H1 (cell line): ENCODE measurements around the gene SRSF2. TPM values are rescaled to one million over a fixed set of nuclear protein-coding genes. Genes with fewer than 3 reads are reported as not detected.

Source experiments
- CHD7 ChIP-seq: fragments of 300-600 bp; sonication (generic); IDR thresholded peaks from 2 replicates; pipeline ENCODE4 v1.7.1; 2012; ENCODE audit warnings: low read length, moderate library complexity, mild to moderate bottlenecking, inconsistent platforms; ENCODE audit not compliant: insufficient replicate concordance
- EZH2 ChIP-seq: fragments of 200-600 bp; sonication (generic); IDR thresholded peaks from 2 replicates; pipeline ENCODE4 v1.7.1; 2012; ENCODE audit warnings: low read depth, mild to moderate bottlenecking, moderate library complexity, low read length, inconsistent platforms; ENCODE audit not compliant: severe bottlenecking
- JUN ChIP-seq: IDR thresholded peaks from 2 replicates; pipeline ENCODE4 v1.6.1; 2011; ENCODE audit warnings: low read depth, mild to moderate bottlenecking, improper control_type of control experiment, low read length
- NANOG ChIP-seq: IDR thresholded peaks from 2 replicates; pipeline ENCODE4 v1.6.1; 2011; ENCODE audit warnings: low read length, low read depth, mild to moderate bottlenecking, inconsistent platforms; ENCODE audit not compliant: insufficient read depth, poor library complexity, severe bottlenecking
- PHF8 ChIP-seq: fragments of 200-600 bp; sonication (generic); conservative IDR thresholded peaks from 2 replicates; pipeline ENCODE4 v1.7.1; 2012; ENCODE audit warnings: low read depth, mild to moderate bottlenecking, inconsistent platforms, low read length, moderate library complexity
- POU5F1 ChIP-seq: IDR thresholded peaks from 2 replicates; pipeline ENCODE4 v1.6.1; 2011; ENCODE audit warnings: low read depth, mild to moderate bottlenecking, low read length, moderate library complexity
- USF2 ChIP-seq: IDR thresholded peaks from 2 replicates; pipeline ENCODE4 v1.6.1; 2011; ENCODE audit warnings: low read length, improper control_type of control experiment
- polyA plus RNA-seq, 7 experiments: library from polyadenylated mRNA; depleted of rRNA in 3 of 7; stranded (reverse) in 5 of 7; unstranded in 2 of 7; fragments of >200 nt in 5 of 7; fragments of 200-250 nt in 2 of 7; gene quantifications; 1 replicate in 5 of 7; 2 replicates in 1 of 7; 4 replicates in 1 of 7; pipeline versions ENCODE4 v1.2.1 to v1.2.3, GENCODE V29; 2011 to 2013; ENCODE audit warnings: missing spikeins in 2 of 7, mixed read lengths in 2 of 7
- total RNA-seq: library from RNA; stranded (reverse); fragmentation: NEBNext Ultra II Directional; extraction: Animal tissue kit (Norgen Biotek cat#: 25700); gene quantifications from 2 replicates; pipeline ENCODE4 v1.2.1, GENCODE V29; 2021

Gene SRSF2
- total and polyA plus RNA-seq, 2 of the 8 experiments (the other 6 are each of a cell fraction or from before 2014, with no cell fraction given): 397 to 401 TPM

GRCh38 chr17:76726776-76727718 is 10.1 kb downstream of the SRSF2 start, which contains the start of gene METTL23 (continued):
- TF ChIP-seq CHD7 (no peak), USF2 (no peak), JUN (no peak), POU5F1 (no peak), PHF8 (peak; percentile 94), NANOG (no peak), EZH2 (no peak)
